ENCODE measurements around the gene SREBF1. TPM values are rescaled to one million over a fixed set of nuclear protein-coding genes. Genes with fewer than 3 reads are reported as not detected.
A peak's percentile ranks its signal among the peaks of the same experiment; 100 is the strongest.

Gene SREBF1
- total RNA-seq, 1 experiment from 2014 or later: 74.1 TPM

DNA sequence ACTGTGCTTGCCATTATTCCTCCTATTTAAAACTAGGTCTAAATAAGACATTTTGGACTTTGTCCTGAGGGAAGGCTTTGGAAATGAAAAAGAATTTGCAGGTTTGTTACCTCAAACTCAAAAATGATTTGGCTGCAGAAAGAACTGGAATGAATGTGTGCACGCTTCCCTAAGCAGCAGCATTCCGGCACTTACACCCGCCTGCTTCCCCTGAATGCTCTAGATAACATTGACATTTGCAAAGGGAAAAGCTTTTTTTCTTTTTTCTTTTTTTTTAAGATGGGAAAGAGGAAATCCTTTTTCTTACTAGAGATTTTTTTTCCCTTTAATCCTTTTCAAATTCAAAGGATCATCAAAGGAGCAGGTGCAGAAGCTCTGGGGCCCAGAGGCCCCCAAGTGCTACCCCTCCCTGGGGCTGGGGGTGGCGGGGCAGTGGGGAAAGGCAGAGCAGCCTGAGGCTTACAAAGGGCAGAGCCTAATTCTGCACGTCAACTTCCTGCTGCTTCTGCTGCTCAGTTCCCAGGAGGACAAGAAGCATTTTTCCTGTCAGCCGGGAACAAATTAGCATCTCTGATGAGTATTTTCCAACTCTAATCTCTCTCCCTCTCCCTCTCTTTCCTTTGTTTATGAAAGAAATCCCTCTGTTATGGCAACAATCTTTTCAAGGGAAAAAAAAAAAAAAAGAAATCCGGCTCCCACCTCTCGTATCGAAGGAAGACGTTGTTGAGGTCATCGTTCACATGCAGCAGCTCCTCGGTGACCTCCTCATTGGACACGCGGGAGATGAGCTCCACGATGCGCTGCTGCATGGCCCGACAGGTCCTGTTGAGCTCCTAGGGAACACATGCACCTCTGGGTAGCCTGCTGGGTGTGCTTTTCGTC is 32.1 kb upstream of the SREBF1 start:
- H3K4me3 ChIP-seq: no peak overlapping the region
- peak in 1 of 2 experiments; percentile 59 for DNase-seq
- no peaks in the 10 kb centered on the region for H3K27me3 ChIP-seq
- H3K9me3 ChIP-seq (replicated peaks): no peaks in the 10 kb centered on the region
- H3K27ac ChIP-seq: no peak overlapping the region
- peaks cover 10% of the 10 kb centered on the region; the same call in 1 of the 2 replicates for H3K4me1 ChIP-seq
- H3K36me3 ChIP-seq: no peaks in the 10 kb centered on the region

DNA sequence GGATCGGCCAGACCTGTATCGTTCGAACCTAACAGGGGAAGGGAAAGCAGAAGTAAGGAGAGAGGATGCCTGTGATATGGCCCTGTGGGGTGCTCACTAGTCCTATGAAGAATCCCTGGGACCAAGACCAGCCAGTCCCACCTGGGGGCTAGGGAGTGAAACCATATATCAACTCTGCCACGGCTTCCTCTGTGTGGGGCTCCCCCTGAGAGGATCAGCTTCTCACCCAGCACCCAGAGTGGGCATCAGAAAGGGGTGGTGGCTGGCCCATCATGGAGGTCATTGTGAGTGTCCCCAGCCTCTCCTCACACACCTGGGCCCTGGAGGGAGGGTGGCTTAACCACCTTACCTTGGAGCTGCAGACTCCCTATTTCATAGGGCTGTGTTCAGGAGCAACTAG is 30.1 kb upstream of the SREBF1 start:
- no peak overlapping the region for H3K27ac ChIP-seq
- H3K4me3 ChIP-seq: no peak overlapping the region
- no peaks in the 10 kb centered on the region for H3K27me3 ChIP-seq
- no peaks in the 10 kb centered on the region for H3K9me3 ChIP-seq (replicated peaks)
- H3K4me1 ChIP-seq: peaks cover 15% of the 10 kb centered on the region; the same call in 1 of the 2 replicates
- DNase-seq: no peak
- no peaks in the 10 kb centered on the region for H3K36me3 ChIP-seq

GRCh38 chr17:17866425-17866824 is 29.6 kb upstream of the SREBF1 start:
- no peak for DNase-seq
- Histone ChIP-seq H3K9me3 (replicated peaks) (no peaks in the 10 kb centered on the region), H3K27ac (no peak overlapping the region), H3K36me3 (no peaks in the 10 kb centered on the region), H3K4me1 (peaks cover 18% of the 10 kb centered on the region; the same call in 1 of the 2 replicates), H3K27me3 (no peaks in the 10 kb centered on the region), H3K4me3 (no peak overlapping the region)

GRCh38 chr17:17865035-17865434 is 28.2 kb upstream of the SREBF1 start:
- no peak overlapping the region for H3K27ac ChIP-seq
- H3K9me3 ChIP-seq (replicated peaks): no peaks in the 10 kb centered on the region
- no peak overlapping the region for H3K4me3 ChIP-seq
- no peaks in the 10 kb centered on the region for H3K27me3 ChIP-seq
- no peak for DNase-seq
- H3K36me3 ChIP-seq: no peaks in the 10 kb centered on the region
- peaks cover 32% of the 10 kb centered on the region for H3K4me1 ChIP-seq

- Histone ChIP-seq H3K27ac (no peak overlapping the region; the same call in 1 of the 2 replicates), H3K4me3 (no peak overlapping the region), H3K4me1 (peaks cover 22% of the 10 kb centered on the region), H3K9me3 (replicated peaks) (no peaks in the 10 kb centered on the region), H3K27me3 (no peaks in the 10 kb centered on the region), H3K36me3 (no peaks in the 10 kb centered on the region)
- peak; percentile 69 to 78 for DNase-seq
Measured at GRCh38 chr17:17860766-17861107, 24.0 kb upstream of the SREBF1 start.

DNA sequence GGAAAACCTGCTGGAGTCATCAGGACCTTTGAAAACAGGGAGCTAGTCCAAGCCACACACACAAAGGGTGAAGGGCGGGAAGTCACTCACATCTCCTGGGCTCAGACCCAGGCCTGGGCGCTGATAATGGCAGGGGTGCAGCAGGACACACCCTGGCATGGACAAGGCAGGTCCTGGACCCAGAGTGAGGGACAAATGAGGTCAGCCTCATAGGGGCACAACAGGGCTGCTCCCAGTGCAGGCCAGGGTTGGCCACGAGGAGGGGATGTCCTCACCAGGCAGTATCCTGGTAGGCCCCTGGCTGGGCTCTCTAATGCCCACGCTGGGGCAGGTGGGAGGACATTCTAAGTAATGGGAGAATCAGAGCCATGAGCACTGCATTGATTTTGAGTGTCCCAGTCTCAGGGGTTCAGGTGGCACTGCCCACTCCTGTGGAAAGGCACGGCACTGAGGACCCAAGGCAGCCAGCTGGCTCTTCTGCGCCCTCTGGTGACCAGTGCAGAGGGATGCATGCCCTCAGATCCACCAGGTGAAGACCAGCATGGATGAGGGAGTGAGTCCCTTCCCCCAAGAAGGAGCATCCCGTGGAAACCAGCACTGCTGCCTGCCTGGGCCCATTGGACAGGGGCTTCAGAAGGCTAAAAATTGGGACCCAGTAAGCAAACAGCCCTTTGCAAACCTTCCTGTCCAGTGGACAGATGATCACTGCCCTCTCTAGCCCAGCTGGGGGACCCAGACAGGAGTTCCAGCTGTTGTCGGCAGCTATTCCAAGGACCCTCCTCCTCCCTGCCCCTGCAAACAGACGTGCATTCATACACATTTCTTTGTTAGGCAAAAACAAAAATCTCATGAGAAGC is 23.4 kb upstream of the SREBF1 start:
- DNase-seq: peak; percentile 87 to 98
- H3K36me3 ChIP-seq: no peaks in the 10 kb centered on the region
- H3K4me1 ChIP-seq: peaks cover 22% of the 10 kb centered on the region
- H3K27me3 ChIP-seq: no peaks in the 10 kb centered on the region
- H3K9me3 ChIP-seq (replicated peaks): no peaks in the 10 kb centered on the region
- no peak overlapping the region for H3K4me3 ChIP-seq
- H3K27ac ChIP-seq: no peak overlapping the region; the same call in 1 of the 2 replicates

DNA sequence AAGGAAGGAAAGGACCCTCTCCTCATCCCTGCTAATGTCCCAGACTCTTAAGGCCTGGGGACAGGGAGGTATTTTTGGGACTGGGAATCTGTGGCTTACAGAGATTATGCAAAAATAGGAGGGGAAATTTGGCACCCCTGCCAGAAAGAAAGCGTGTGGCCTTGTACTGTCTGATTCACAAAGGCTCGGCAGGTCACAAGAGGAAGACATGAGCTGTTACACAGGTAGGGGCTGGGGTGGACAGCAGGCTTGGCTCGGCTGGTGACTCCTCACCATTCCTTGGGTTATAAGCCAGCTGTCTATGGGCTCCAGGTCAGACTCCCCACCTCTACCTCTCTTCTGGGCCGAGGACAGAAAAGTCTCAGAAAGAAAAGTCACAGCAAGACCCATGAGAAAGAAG is 20.7 kb upstream of the SREBF1 start:
- no peaks in the 10 kb centered on the region for H3K36me3 ChIP-seq
- DNase-seq: no peak
- H3K27me3 ChIP-seq: no peaks in the 10 kb centered on the region
- no peak overlapping the region for H3K27ac ChIP-seq
- H3K9me3 ChIP-seq (replicated peaks): no peaks in the 10 kb centered on the region
- H3K4me1 ChIP-seq: peaks cover 18% of the 10 kb centered on the region
- H3K4me3 ChIP-seq: no peak overlapping the region

GRCh38 chr17:17856386-17856785 is 19.6 kb upstream of the SREBF1 start:
- H3K36me3 ChIP-seq: no peaks in the 10 kb centered on the region
- no peak overlapping the region for H3K4me3 ChIP-seq
- H3K27ac ChIP-seq: no peak overlapping the region
- no peaks in the 10 kb centered on the region for H3K27me3 ChIP-seq
- DNase-seq: no peak
- H3K9me3 ChIP-seq (replicated peaks): no peaks in the 10 kb centered on the region
- peaks cover 14% of the 10 kb centered on the region for H3K4me1 ChIP-seq

GRCh38 chr17:17855976-17856375 is 19.2 kb upstream of the SREBF1 start:
- no peak for DNase-seq
- Histone ChIP-seq H3K27me3 (no peaks in the 10 kb centered on the region), H3K9me3 (replicated peaks) (no peaks in the 10 kb centered on the region), H3K4me3 (no peak overlapping the region), H3K4me1 (peaks cover 10% of the 10 kb centered on the region), H3K27ac (no peak overlapping the region), H3K36me3 (no peaks in the 10 kb centered on the region)

DNA sequence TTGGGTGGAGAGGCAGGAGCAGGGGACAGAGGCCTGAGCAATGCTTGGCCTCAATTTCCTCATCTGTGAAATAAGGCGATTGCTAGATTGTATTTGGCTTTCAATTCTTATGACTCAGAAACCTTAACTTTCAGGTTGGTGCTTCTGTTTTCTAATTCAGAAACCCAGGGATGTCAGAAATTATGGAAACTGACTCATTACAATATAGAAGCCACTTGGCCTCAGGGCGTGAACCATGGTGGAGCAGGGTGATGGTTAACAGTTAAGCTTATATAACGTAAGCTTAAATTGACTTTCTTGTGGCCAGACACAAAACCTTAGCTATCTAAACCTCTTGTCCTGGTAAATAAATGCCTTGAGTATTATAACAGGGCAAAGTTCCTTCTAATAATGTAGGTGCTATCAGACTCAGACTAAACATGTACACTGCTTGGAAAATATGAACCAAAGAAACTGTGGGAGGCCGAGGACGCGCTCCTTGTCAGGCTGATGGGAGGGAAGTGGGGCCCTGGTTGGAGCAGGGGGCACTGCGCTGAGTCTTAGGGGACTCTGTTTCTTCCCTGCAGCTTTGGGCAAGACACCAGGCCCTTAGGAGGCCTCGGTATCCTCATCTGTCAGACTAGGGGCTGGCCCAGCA is 17.1 kb upstream of the SREBF1 start:
- peaks cover 13% of the 10 kb centered on the region for H3K4me1 ChIP-seq
- H3K9me3 ChIP-seq (replicated peaks): no peaks in the 10 kb centered on the region
- no peak overlapping the region for H3K4me3 ChIP-seq
- H3K36me3 ChIP-seq: no peaks in the 10 kb centered on the region
- no peak for DNase-seq
- H3K27ac ChIP-seq: no peak overlapping the region
- no peaks in the 10 kb centered on the region for H3K27me3 ChIP-seq

- no peak for DNase-seq
- Histone ChIP-seq H3K36me3 (no peaks in the 10 kb centered on the region), H3K4me1 (peaks cover 19% of the 10 kb centered on the region), H3K4me3 (no peak overlapping the region), H3K9me3 (replicated peaks) (no peaks in the 10 kb centered on the region), H3K27ac (no peak overlapping the region), H3K27me3 (no peaks in the 10 kb centered on the region)
Measured at GRCh38 chr17:17852930-17853329, 16.1 kb upstream of the SREBF1 start.

DNA sequence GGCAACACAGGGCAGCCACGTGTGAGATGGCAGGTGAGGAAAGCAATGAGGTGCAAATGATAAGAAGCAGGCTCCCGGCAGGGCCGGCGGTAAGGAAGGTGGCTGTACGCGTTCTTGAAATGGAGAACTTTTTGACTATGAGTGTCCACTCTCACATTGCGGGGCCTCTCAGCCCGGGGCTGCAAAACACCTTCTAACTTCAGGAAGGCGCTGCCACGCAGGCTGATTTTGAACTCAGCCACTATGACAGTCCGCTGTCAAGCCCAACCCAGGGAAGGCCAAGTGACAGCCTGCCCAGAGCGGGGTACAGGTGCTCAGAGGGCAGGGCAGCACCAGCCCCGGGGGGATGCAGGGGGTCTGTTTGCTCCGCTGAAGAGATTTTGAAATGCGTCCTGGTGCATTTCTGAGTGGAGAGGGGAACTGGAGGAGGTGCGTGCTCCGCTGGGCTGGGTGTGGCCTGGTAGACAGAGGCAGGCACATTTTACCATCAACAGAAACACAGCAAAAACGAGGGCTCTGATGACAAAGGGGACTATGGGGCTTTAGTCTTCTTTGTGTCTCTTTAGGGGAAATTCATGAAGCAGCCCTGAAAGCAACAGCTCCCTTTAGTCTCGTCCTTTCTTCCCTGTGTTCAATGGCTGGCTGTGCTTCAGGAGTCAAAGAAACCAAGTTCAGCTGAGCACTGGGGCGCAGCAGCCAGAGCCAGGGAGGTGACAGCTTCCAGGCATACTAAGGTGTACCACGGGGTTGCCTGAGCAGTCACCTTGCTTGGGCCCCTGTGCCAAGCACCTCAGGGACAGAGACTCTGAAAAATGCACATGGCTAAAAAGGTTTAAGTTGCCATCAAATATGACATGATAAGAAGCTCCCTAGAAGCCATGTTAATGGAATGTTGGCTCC is 14.6 kb upstream of the SREBF1 start:
- Histone ChIP-seq H3K4me3 (no peak overlapping the region), H3K9me3 (replicated peaks) (no peaks in the 10 kb centered on the region), H3K4me1 (peaks cover 19% of the 10 kb centered on the region), H3K27me3 (no peaks in the 10 kb centered on the region), H3K36me3 (no peaks in the 10 kb centered on the region), H3K27ac (no peak overlapping the region)
- no peak for DNase-seq

DNA sequence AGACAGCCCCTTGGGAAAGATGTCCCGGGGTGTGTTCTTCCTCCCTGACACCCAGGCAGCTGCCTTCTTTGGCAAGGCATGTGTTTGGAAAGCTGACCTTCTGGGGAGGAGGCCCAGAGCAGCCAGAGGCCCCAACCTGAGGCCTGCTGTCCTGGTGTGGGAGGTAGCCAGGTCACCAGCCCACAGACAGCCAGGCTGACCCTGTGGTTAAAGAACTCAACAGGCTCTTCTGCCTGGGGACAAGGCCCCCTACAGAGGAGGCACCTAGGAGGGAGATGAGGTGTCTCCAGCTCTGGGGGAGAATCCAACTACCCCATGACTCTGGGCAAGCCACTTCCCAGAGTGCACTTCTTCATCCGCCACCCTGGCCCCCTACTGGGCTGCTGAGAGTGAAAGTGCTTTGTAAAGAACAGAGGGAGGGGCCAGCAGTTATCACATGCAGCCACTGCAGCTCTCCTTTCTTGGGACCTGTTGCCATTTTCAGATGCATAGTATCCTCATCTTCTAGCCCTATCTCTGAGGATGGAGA is 13.1 kb upstream of the SREBF1 start:
- no peaks in the 10 kb centered on the region for H3K27me3 ChIP-seq
- no peaks in the 10 kb centered on the region for H3K9me3 ChIP-seq (replicated peaks)
- H3K36me3 ChIP-seq: no peaks in the 10 kb centered on the region
- no peak overlapping the region for H3K4me3 ChIP-seq
- DNase-seq: peak; percentile 81 to 93
- no peak overlapping the region for H3K27ac ChIP-seq
- H3K4me1 ChIP-seq: peaks cover 19% of the 10 kb centered on the region
